ENCODE data around the gene CLCN6. TPM values are rescaled to one million over a fixed set of nuclear protein-coding genes. Genes with fewer than 3 reads are reported as not detected.

CLCN6 gene
- 56.2 and 56.3 TPM in 2 replicates for total RNA-seq
- long read RNA-seq, partial matches to known transcripts = 6 of 18 reads
- long read RNA-seq, other reads (novel, unspliced or antisense) = 11 of 18 reads

DNA sequence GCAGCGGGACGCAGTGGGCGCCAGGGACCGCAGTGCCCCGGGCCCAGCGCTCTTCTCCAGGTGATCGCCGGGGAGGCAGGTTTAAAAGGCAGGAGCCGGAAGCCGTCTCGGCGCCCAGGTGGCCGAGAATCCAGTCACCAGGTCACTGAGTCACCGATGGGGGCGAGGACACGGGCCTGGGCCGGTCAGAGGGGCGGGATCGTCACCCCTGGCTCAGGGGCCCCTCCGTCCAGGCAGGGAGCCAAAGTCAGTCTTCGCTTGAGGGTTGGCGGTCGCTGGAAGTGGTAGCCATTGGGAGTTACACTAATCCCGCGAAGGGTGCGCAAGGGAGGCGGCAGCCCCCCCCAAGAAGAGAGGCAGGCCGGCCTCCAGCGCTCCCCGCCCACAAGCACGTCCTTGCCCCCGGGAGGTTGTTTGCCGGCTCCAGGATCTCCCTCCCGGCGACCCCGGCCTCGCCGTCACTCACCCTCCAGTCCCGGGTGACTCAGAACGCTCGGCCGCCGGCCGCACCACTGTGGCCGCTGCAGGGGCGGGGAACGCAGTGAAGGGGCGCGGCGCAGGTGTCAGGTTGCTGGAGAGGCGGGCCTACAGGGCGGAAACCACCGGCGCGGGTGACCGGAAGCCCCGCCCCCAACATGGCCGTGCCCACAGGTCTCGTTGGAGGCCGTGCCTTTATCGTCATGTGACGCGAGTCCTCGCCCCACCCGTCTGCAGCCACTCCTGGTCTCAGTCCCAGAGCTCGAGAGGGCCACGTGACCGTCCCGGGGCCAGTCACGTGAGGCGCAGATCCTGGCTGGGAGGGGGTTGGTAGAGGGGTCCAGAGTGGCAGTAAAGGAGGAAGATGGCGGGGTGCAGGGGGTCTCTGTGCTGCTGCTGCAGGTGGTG, at the start of gene CLCN6, which contains the start of gene MTHFR:
Gene CLCN6, plus strand, starts transcription at position 770 of the 885 bp plus-strand sequence. Its CDS starts 72 bp downstream, at position 842.
Gene MTHFR, minus strand, starts transcription at position 543 of the 885 bp plus-strand sequence. CDS start 2,848 bp downstream, outside the sequence.
- Mint-ChIP-seq H3K4me3 (peak within 1 kb of the TSS; percentile 100), H3K9me3 (no peaks in the 10 kb centered on the region), H3K27me3 (ENCODE audit: low read depth) (no peaks in the 10 kb centered on the region), H3K36me3 (ENCODE audit: low read depth) (peaks cover 7% of the 10 kb centered on the region), H3K4me1 (peaks cover 66% of the 10 kb centered on the region), H3K27ac (ENCODE audit: unreplicated experiment) (peak within 1 kb of the TSS; percentile 95)
- peak; percentile 98 for DNase-seq (ENCODE audit: low read depth, low spot score)
- no peak for TF ChIP-seq CTCF (conservative IDR thresholded peaks at IDR 0.05)

DNA sequence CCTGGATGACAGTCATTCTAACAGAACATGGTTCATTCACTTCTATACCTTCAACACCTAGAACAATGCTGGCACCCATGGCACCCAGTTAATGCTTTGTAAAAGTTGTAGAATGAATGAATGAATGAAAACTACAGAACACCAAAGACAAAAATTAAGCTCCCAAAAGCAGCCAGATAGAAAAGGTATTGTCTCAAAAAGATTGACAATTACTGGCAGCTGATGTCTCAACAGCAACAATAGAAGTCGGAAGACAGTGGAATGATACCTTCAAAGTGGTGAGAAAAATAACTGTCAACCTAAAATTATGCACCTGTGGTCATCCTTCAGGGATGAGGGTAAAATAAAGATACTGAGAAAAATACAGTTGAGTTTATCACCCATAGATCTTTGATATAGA, 48.9 kb upstream of the CLCN6 start:
- H3K4me3 Mint-ChIP-seq = no peak overlapping the region
- no peaks in the 10 kb centered on the region for H3K36me3 Mint-ChIP-seq (ENCODE audit: low read depth)
- no peak for TF ChIP-seq CTCF (conservative IDR thresholded peaks at IDR 0.05)

DNA sequence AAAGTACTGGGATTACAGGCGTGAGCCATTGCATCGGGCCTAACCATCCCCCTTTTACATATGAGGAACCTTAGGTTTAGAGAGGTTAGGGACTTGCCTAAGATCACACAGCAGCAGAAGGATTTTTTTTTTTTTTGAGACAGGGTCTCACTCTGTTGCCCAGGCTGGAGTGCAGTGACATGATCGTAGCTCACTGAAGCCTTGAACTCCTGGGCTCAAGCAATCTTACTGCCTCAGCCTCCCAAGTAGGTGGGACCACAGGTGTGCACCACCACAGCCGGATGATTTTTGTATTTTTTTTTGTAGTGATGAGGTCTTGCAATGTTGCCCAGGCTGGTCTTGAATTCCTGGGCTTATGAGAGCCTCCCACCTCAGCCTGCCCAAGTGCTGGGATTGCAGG, 46.2 kb upstream of the CLCN6 start:
- no peak overlapping the region for H3K27ac Mint-ChIP-seq (ENCODE audit: unreplicated experiment)
- no peak for DNase-seq (ENCODE audit: low read depth, low spot score)
- no peaks in the 10 kb centered on the region for H3K36me3 Mint-ChIP-seq (ENCODE audit: low read depth)
- no peaks in the 10 kb centered on the region for H3K9me3 Mint-ChIP-seq
- H3K4me3 Mint-ChIP-seq = no peak overlapping the region
- H3K4me1 Mint-ChIP-seq = peaks cover 18% of the 10 kb centered on the region
- no peak for TF ChIP-seq CTCF (conservative IDR thresholded peaks at IDR 0.05)
- peaks cover 42% of the 10 kb centered on the region for H3K27me3 Mint-ChIP-seq (ENCODE audit: low read depth)

More for the DNA sequence above, 48.9 kb upstream of the CLCN6 start:
- no peak for DNase-seq (ENCODE audit: low read depth, low spot score)
- no peak overlapping the region for H3K27ac Mint-ChIP-seq (ENCODE audit: unreplicated experiment)
- H3K27me3 Mint-ChIP-seq (ENCODE audit: low read depth) = peaks cover 27% of the 10 kb centered on the region
- no peaks in the 10 kb centered on the region for H3K9me3 Mint-ChIP-seq
- peaks cover 9% of the 10 kb centered on the region for H3K4me1 Mint-ChIP-seq

DNA sequence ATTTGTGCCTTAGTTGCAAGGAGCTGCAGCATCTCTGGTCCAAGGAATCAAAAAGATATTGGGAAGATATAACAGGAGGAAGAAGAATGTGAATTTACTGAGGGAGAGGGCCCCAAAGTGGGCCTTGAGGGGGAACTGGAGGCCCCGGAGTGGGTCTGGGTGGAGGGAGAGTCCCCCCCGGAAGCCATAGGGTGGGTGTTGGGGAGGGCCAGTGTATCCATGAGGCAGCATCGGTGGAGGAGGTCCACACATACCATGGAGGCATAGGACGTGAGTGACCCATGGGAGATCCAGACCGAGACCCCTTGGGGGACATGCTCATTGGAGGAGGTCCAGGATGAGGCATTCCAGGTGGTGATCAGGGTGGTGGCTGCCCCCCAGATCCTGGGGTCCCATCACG, 44.7 kb upstream of the CLCN6 start:
- no peak overlapping the region for H3K27ac Mint-ChIP-seq (ENCODE audit: unreplicated experiment)
- peaks cover 37% of the 10 kb centered on the region for H3K27me3 Mint-ChIP-seq (ENCODE audit: low read depth)
- TF ChIP-seq CTCF (conservative IDR thresholded peaks at IDR 0.05) = no peak
- no peak overlapping the region for H3K4me3 Mint-ChIP-seq
- H3K36me3 Mint-ChIP-seq (ENCODE audit: low read depth) = no peaks in the 10 kb centered on the region
- H3K4me1 Mint-ChIP-seq = peaks cover 18% of the 10 kb centered on the region
- H3K9me3 Mint-ChIP-seq = no peaks in the 10 kb centered on the region
- no peak for DNase-seq (ENCODE audit: low read depth, low spot score)

DNA sequence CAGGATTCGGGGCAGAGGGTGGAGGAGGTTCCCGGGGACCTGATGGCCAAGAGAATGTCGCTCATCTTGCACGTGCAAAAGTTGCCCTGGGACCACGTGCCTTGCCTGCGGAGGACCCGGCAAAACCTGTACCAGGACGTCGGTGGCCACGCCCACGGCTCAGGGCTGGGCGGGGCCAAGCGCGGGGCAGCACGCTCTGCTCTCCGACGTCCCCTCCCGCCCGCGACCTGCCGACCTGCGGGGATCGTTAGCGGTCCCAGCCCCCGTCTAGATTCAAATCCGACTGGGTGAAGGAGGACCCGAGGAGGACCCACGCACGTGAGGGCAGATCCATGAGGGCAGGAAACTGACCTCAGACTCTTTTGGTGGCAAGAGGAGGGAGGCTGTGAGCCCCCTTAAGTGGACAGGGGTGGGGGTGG, 44.0 kb upstream of the CLCN6 start, which contains the start of gene C1orf167:
Gene C1orf167, plus strand, starts transcription at position 206 of the 419 bp plus-strand sequence. CDS start 2,208 bp downstream, outside the sequence.
- TF ChIP-seq CTCF (conservative IDR thresholded peaks at IDR 0.05) = no peak
- H3K36me3 Mint-ChIP-seq (ENCODE audit: low read depth) = no peaks in the 10 kb centered on the region
- H3K27ac Mint-ChIP-seq (ENCODE audit: unreplicated experiment) = no peak within 1 kb of the TSS
- no peaks in the 10 kb centered on the region for H3K9me3 Mint-ChIP-seq
- peaks cover 18% of the 10 kb centered on the region for H3K4me1 Mint-ChIP-seq
- DNase-seq (ENCODE audit: low read depth, low spot score) = peak; percentile 29
- H3K27me3 Mint-ChIP-seq (ENCODE audit: low read depth) = peaks cover 34% of the 10 kb centered on the region
- no peak within 1 kb of the TSS for H3K4me3 Mint-ChIP-seq

Data from neural crest cell (in vitro differentiated cells).